D721Med (cell line): ENCODE measurements around the gene DNAH5.
"Not testable (repeated sequence)": the region's sequence is repeated elsewhere in the genome, so short reads cannot be mapped to it uniquely, and the experiment has no call there.

ENCODE experiments used
- DNase-seq: peaks from one replicate; pipeline ENCODE4 v3.0.0; 2011; ENCODE audit warnings: low spot score; ENCODE audit not compliant: insufficient read length
- FAIRE-seq: peaks from 2 replicates; lab custom pipeline; 2011; peaks lifted over from hg19 to GRCh38; lab: Jason Lieb, UNC
- CTCF ChIP-seq: IDR thresholded peaks from 2 replicates; pipeline ENCODE4 v1.5.1; 2012; ENCODE audit warnings: mild to moderate bottlenecking, control low read depth; ENCODE audit not compliant: insufficient read depth; ENCODE audit errors: missing control alignments

Gene DNAH5

GRCh38 chr5:13985731-13986418 lies 41.4 kb upstream of the DNAH5 start:
- no peak for DNase-seq
- no peak for TF ChIP-seq CTCF
- no peak for FAIRE-seq

- not testable (repeated sequence) for DNase-seq, FAIRE-seq
Observed at GRCh38 chr5:13984888-13985287, 40.4 kb upstream of the DNAH5 start.

- no peak for DNase-seq
- no peak for FAIRE-seq
- peak; percentile 69 for TF ChIP-seq CTCF
Observed at GRCh38 chr5:13976867-13977830, 32.7 kb upstream of the DNAH5 start.

GRCh38 chr5:13976223-13976622 lies 31.7 kb upstream of the DNAH5 start:
- no peak for TF ChIP-seq CTCF
- DNase-seq (no peak), FAIRE-seq (no peak)

- no peak for TF ChIP-seq CTCF
- FAIRE-seq (no peak), DNase-seq (no peak)
Observed at GRCh38 chr5:13975246-13975645, 30.8 kb upstream of the DNAH5 start.

GRCh38 chr5:13973724-13974123 lies 29.2 kb upstream of the DNAH5 start:
- DNase-seq (no peak), FAIRE-seq (no peak)
- no peak for TF ChIP-seq CTCF

GRCh38 chr5:13972029-13972428 lies 27.5 kb upstream of the DNAH5 start:
- TF ChIP-seq CTCF, result no peak
- DNase-seq (no peak), FAIRE-seq (no peak)
